Measurements from ENCODE around the gene TMEM245.

GRCh38 chr9:109085510-109085909, 34.2 kb downstream of the TMEM245 start:
- TF ChIP-seq, protein P1, sequence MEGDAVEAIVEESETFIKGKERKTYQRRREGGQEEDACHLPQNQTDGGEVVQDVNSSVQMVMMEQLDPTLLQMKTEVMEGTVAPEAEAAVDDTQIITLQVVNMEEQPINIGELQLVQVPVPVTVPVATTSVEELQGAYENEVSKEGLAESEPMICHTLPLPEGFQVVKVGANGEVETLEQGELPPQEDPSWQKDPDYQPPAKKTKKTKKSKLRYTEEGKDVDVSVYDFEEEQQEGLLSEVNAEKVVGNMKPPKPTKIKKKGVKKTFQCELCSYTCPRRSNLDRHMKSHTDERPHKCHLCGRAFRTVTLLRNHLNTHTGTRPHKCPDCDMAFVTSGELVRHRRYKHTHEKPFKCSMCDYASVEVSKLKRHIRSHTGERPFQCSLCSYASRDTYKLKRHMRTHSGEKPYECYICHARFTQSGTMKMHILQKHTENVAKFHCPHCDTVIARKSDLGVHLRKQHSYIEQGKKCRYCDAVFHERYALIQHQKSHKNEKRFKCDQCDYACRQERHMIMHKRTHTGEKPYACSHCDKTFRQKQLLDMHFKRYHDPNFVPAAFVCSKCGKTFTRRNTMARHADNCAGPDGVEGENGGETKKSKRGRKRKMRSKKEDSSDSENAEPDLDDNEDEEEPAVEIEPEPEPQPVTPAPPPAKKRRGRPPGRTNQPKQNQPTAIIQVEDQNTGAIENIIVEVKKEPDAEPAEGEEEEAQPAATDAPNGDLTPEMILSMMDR (IDR thresholded peaks at IDR 0.05; ENCODE audit: low read depth, low read length): no peak
- TF ChIP-seq POLR2A (IDR thresholded peaks at IDR 0.05; ENCODE audit: extremely low read depth, insufficient read length) (no peak), MYC (IDR thresholded peaks at IDR 0.05; ENCODE audit: low read depth, low read length) (no peak)
- TF ChIP-seq, protein P2, sequence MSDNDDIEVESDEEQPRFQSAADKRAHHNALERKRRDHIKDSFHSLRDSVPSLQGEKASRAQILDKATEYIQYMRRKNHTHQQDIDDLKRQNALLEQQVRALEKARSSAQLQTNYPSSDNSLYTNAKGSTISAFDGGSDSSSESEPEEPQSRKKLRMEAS (IDR thresholded peaks at IDR 0.05; ENCODE audit: low read depth, low read length): no peak
